HUES64 (cell line): ENCODE measurements around the gene CDHR2.
"Not testable (repeated sequence)": the region's sequence is repeated elsewhere in the genome, so short reads cannot be mapped to it uniquely, and the experiment has no call there.

Experiments
- H3K27ac ChIP-seq: 2 replicates; pipeline ENCODE4 v1.7.0; 2013; ENCODE audit warnings: low read depth, low read length, inconsistent platforms
- H3K27me3 ChIP-seq: 2 replicates; pipeline ENCODE4 v1.6.1; 2013; ENCODE audit warnings: mild to moderate bottlenecking, low read length; ENCODE audit not compliant: insufficient read depth
- H3K36me3 ChIP-seq: 2 replicates; pipeline ENCODE4 v1.6.1; 2013; ENCODE audit warnings: mild to moderate bottlenecking, low read length; ENCODE audit not compliant: insufficient read depth
- H3K4me1 ChIP-seq: 2 replicates; pipeline ENCODE4 v1.6.1; 2013; ENCODE audit warnings: mild to moderate bottlenecking, low read length, moderate library complexity; ENCODE audit not compliant: insufficient read depth
- H3K4me3 ChIP-seq: 2 replicates; pipeline ENCODE4 v1.5.1; 2013; ENCODE audit warnings: mild to moderate bottlenecking, low read length, moderate library complexity
- H3K9ac ChIP-seq: 2 replicates; pipeline ENCODE4 v1.6.1; 2013; ENCODE audit warnings: mild to moderate bottlenecking, low read depth, low read length
- H3K9me3 ChIP-seq: 2 replicates; pipeline ENCODE4 v1.6.1; 2013; ENCODE audit warnings: low read depth, low read length; ENCODE audit not compliant: insufficient read depth
- WGBS: fragments of 150-250, 120-280 bp; methylation state at CpG from one replicate; pipeline ENCODE4 v1.1.7; 2013; ENCODE audit warnings: missing lambda C conversion rate; 5-methylcytosine and 5-hydroxymethylcytosine counted together

CDHR2 gene

GRCh38 chr5:176591667-176592066 is 42.5 kb downstream of the CDHR2 start:
- WGBS: 88% methylated on average over 2 of the region's 2 CpGs
- not testable (repeated sequence) for H3K4me1 ChIP-seq, H3K27me3 ChIP-seq, H3K9me3 ChIP-seq, H3K9ac ChIP-seq, H3K27ac ChIP-seq, H3K36me3 ChIP-seq, H3K4me3 ChIP-seq

GRCh38 chr5:176592573-176592972 is 43.4 kb downstream of the CDHR2 start:
- Histone ChIP-seq H3K9ac (no peak overlapping the region), H3K4me3 (no peak overlapping the region), H3K36me3 (no peaks in the 10 kb centered on the region), H3K27ac (no peak overlapping the region), H3K9me3 (no peaks in the 10 kb centered on the region), H3K27me3 (peaks cover 6% of the 10 kb centered on the region), H3K4me1 (no peaks in the 10 kb centered on the region)
- WGBS: 94% methylated on average over 3 of the region's 3 CpGs

- 0 out of 2 replicates have a peak, but pooled peaks cover 1% of the 10 kb centered on the region for H3K36me3 ChIP-seq
- H3K4me3 ChIP-seq: no peak overlapping the region
- H3K9ac ChIP-seq: no peak overlapping the region
- peaks cover 6% of the 10 kb centered on the region for H3K27me3 ChIP-seq
- no peaks in the 10 kb centered on the region for H3K9me3 ChIP-seq
- no peak overlapping the region for H3K27ac ChIP-seq
- H3K4me1 ChIP-seq: no peaks in the 10 kb centered on the region
- 94% methylated on average over 11 of the region's 12 CpGs for WGBS
These were observed 44.2 kb downstream of the CDHR2 start for GRCh38 chr5:176593273-176593869.

GRCh38 chr5:176594554-176594953 is 45.4 kb downstream of the CDHR2 start:
- H3K9me3 ChIP-seq: no peaks in the 10 kb centered on the region
- peaks cover 6% of the 10 kb centered on the region for H3K27me3 ChIP-seq
- H3K36me3 ChIP-seq: 0 out of 2 replicates have a peak, but pooled peaks cover 8% of the 10 kb centered on the region
- 93% methylated on average over 8 of the region's 8 CpGs for WGBS
- H3K4me1 ChIP-seq: no peaks in the 10 kb centered on the region
- H3K9ac ChIP-seq: no peak overlapping the region
- no peak overlapping the region for H3K27ac ChIP-seq
- H3K4me3 ChIP-seq: no peak overlapping the region

GRCh38 chr5:176595386-176595943 is 46.3 kb downstream of the CDHR2 start:
- Histone ChIP-seq H3K27ac (no peak overlapping the region), H3K36me3 (0 out of 2 replicates have a peak, but pooled peaks cover 8% of the 10 kb centered on the region), H3K9ac (no peak overlapping the region), H3K4me3 (no peak overlapping the region), H3K4me1 (no peaks in the 10 kb centered on the region), H3K27me3 (peaks cover 6% of the 10 kb centered on the region), H3K9me3 (no peaks in the 10 kb centered on the region)
- WGBS: 90% methylated on average over 11 of the region's 11 CpGs

GRCh38 chr5:176596069-176596644 is 47.0 kb downstream of the CDHR2 start:
- Histone ChIP-seq H3K36me3 (0 out of 2 replicates have a peak, but pooled peaks cover 8% of the 10 kb centered on the region), H3K4me3 (no peak overlapping the region), H3K4me1 (no peaks in the 10 kb centered on the region), H3K27ac (no peak overlapping the region), H3K9ac (no peak overlapping the region), H3K9me3 (no peaks in the 10 kb centered on the region), H3K27me3 (peaks cover 6% of the 10 kb centered on the region)
- 93% methylated on average over 23 of the region's 23 CpGs for WGBS

- Histone ChIP-seq H3K27me3 (peaks cover 6% of the 10 kb centered on the region), H3K9ac (no peak overlapping the region), H3K4me3 (peak overlapping the region; percentile 33), H3K36me3 (0 out of 2 replicates have a peak, but pooled peaks cover 8% of the 10 kb centered on the region), H3K9me3 (no peaks in the 10 kb centered on the region), H3K27ac (no peak overlapping the region), H3K4me1 (no peaks in the 10 kb centered on the region)
- WGBS: 74% methylated on average over 98 of the region's 98 CpGs
These were observed 47.7 kb downstream of the CDHR2 start for GRCh38 chr5:176596689-176597416.

GRCh38 chr5:176597417-176598389 is 48.6 kb downstream of the CDHR2 start:
- 0 out of 2 replicates have a peak, but pooled peaks cover 8% of the 10 kb centered on the region for H3K36me3 ChIP-seq
- WGBS: 91% methylated on average over 47 of the region's 47 CpGs
- H3K9me3 ChIP-seq: no peaks in the 10 kb centered on the region
- no peaks in the 10 kb centered on the region for H3K4me1 ChIP-seq
- H3K27me3 ChIP-seq: peaks cover 6% of the 10 kb centered on the region
- no peak overlapping the region for H3K9ac ChIP-seq
- no peak overlapping the region; the same call in 1 of the 2 replicates for H3K4me3 ChIP-seq
- no peak overlapping the region for H3K27ac ChIP-seq

- not testable (repeated sequence) for H3K36me3 ChIP-seq, H3K27me3 ChIP-seq, H3K9ac ChIP-seq, H3K4me1 ChIP-seq, H3K27ac ChIP-seq, H3K9me3 ChIP-seq, H3K4me3 ChIP-seq
- 93% methylated on average over 19 of the region's 19 CpGs for WGBS
These were observed 50.7 kb downstream of the CDHR2 start for GRCh38 chr5:176599749-176600430.

GRCh38 chr5:176601901-176602482 is 52.9 kb downstream of the CDHR2 start:
- H3K9ac ChIP-seq: no peak overlapping the region
- H3K9me3 ChIP-seq: no peaks in the 10 kb centered on the region
- H3K27ac ChIP-seq: no peak overlapping the region
- no peaks in the 10 kb centered on the region for H3K27me3 ChIP-seq
- 85% methylated on average over 12 of the region's 12 CpGs for WGBS
- H3K4me1 ChIP-seq: peaks cover 7% of the 10 kb centered on the region; the same call in 1 of the 2 replicates
- no peak overlapping the region for H3K4me3 ChIP-seq
- H3K36me3 ChIP-seq: 0 out of 2 replicates have a peak, but pooled peaks cover 8% of the 10 kb centered on the region
